ENCODE results near the gene RPS6KB2. TPM values are rescaled to one million over a fixed set of nuclear protein-coding genes. Genes with fewer than 3 reads are reported as not detected.

Gene RPS6KB2
- polyA plus RNA-seq, 1 donor (not counting 4 experiments of a cell fraction or from before 2014, with no cell fraction given), result 61.4 TPM

DNA sequence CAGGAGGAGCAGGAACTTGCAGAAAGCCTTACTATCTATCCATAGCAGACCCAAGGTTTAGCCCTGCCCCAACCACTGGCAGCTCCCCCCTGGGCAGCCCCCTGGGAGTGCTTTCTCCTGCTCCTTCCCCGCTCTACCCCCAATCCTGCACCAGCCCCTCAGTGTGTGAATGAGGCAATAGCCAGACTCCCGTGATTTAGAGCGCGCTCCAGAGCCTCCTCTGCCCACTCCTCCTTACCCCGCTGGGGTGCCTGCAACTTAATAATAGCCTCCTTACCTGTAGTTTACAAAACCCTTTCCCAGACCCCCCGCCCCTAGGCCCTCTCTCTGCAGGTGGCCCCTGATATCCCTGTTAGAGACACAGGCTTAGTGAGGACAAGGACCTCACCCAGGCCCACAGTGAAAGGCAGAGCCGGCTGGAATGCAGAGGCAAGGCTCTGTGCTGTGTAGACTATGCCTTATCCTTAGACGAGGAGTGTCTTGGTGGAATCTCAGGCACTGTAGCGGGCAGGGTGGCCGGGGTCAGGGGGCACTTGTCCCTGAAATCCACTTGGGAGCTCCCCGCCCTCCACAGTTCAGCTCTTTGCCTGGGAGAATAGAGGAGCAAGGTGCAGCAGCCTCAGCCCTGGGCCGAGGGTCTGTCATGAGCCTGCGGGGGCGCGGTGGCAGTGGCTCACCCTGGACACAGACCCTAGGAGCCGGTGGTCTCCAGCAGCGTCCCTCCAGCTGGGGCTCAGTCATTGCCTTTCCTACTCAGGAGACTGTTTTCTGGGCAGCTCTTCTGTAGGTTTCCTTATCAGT lies 17.1 kb upstream of the RPS6KB2 start:
- dilution Hi-C loops (cut with MboI; ENCODE audit: extremely low pct_ligation_motif_present, low sequenced_read_pairs), result no loop called here
- Histone ChIP-seq H3K9me3 (ENCODE audit: control insufficient read depth, low read depth, low read length) (no peaks in the 10 kb centered on the region), H3K36me3 (ENCODE audit: control insufficient read depth in 2 of 2, extremely low read depth in 1 of 2, insufficient read depth in 2 of 2, low read length in 2 of 2) (no peaks in the 10 kb centered on the region), H3K9me1 (ENCODE audit: control insufficient read depth, extremely low read depth, insufficient read depth, low read length) (no peaks in the 10 kb centered on the region), H3K27me3 (ENCODE audit: control insufficient read depth, extremely low read depth, insufficient read depth, low read length) (peaks cover 14% of the 10 kb centered on the region), H4K20me1 (ENCODE audit: control insufficient read depth, extremely low read depth, insufficient read depth, low read length) (no peaks in the 10 kb centered on the region), H3K9ac (ENCODE audit: control insufficient read depth, extremely low read depth, insufficient read depth, low read length) (no peak overlapping the region), H3K79me2 (ENCODE audit: control insufficient read depth, insufficient read depth, low read length) (no peaks in the 10 kb centered on the region), H3K4me2 (ENCODE audit: control insufficient read depth, extremely low read depth, insufficient read depth, low read depth, low read length) (no peak overlapping the region), H3K27ac (ENCODE audit: control insufficient read depth, insufficient read depth, low read length) (no peak overlapping the region), H3K4me3 (ENCODE audit: control insufficient read depth in 2 of 3, extremely low read depth in 1 of 3, insufficient read depth in 2 of 3, low read depth in 1 of 3, low read length in 3 of 3) (no peak overlapping the region), H2AFZ (ENCODE audit: control insufficient read depth, low read length) (no peak overlapping the region), H3K4me1 (ENCODE audit: control insufficient read depth, extremely low read depth, insufficient read depth, low read length) (no peaks in the 10 kb centered on the region)
- no peak for TF ChIP-seq EZH2 (IDR thresholded peaks at IDR 0.05; ENCODE audit: low read length)
- TF ChIP-seq, protein P1, sequence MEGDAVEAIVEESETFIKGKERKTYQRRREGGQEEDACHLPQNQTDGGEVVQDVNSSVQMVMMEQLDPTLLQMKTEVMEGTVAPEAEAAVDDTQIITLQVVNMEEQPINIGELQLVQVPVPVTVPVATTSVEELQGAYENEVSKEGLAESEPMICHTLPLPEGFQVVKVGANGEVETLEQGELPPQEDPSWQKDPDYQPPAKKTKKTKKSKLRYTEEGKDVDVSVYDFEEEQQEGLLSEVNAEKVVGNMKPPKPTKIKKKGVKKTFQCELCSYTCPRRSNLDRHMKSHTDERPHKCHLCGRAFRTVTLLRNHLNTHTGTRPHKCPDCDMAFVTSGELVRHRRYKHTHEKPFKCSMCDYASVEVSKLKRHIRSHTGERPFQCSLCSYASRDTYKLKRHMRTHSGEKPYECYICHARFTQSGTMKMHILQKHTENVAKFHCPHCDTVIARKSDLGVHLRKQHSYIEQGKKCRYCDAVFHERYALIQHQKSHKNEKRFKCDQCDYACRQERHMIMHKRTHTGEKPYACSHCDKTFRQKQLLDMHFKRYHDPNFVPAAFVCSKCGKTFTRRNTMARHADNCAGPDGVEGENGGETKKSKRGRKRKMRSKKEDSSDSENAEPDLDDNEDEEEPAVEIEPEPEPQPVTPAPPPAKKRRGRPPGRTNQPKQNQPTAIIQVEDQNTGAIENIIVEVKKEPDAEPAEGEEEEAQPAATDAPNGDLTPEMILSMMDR (optimal IDR thresholded peaks at IDR 0.05 in 1 of 3, IDR thresholded peaks at IDR 0.05 in 1 of 3, conservative IDR thresholded peaks at IDR 0.05 in 1 of 3; ENCODE audit: extremely low read depth in 1 of 3, insufficient read depth in 2 of 3, low read length in 3 of 3), result no peak
- FAIRE-seq, result no peak
- no peak for DNase-seq (ENCODE audit: low read depth, low spot score)

- TF ChIP-seq EZH2 (IDR thresholded peaks at IDR 0.05; ENCODE audit: low read length), result no peak
- TF ChIP-seq, protein P1 (optimal IDR thresholded peaks at IDR 0.05 in 1 of 3, IDR thresholded peaks at IDR 0.05 in 1 of 3, conservative IDR thresholded peaks at IDR 0.05 in 1 of 3; ENCODE audit: extremely low read depth in 1 of 3, insufficient read depth in 2 of 3, low read length in 3 of 3), result no peak
- H3K9me3 ChIP-seq (ENCODE audit: control insufficient read depth, low read depth, low read length), result no peaks in the 10 kb centered on the region
- H3K27me3 ChIP-seq (ENCODE audit: control insufficient read depth, extremely low read depth, insufficient read depth, low read length), result peaks cover 14% of the 10 kb centered on the region
- H3K4me3 ChIP-seq (ENCODE audit: control insufficient read depth in 2 of 3, extremely low read depth in 1 of 3, insufficient read depth in 2 of 3, low read depth in 1 of 3, low read length in 3 of 3), result no peak overlapping the region
- FAIRE-seq, result no peak
- H3K9ac ChIP-seq (ENCODE audit: control insufficient read depth, extremely low read depth, insufficient read depth, low read length), result no peak overlapping the region
- H3K27ac ChIP-seq (ENCODE audit: control insufficient read depth, insufficient read depth, low read length), result no peak overlapping the region
- no peaks in the 10 kb centered on the region for H4K20me1 ChIP-seq (ENCODE audit: control insufficient read depth, extremely low read depth, insufficient read depth, low read length)
- H3K4me1 ChIP-seq (ENCODE audit: control insufficient read depth, extremely low read depth, insufficient read depth, low read length), result no peaks in the 10 kb centered on the region
- H3K9me1 ChIP-seq (ENCODE audit: control insufficient read depth, extremely low read depth, insufficient read depth, low read length), result no peaks in the 10 kb centered on the region
- no peaks in the 10 kb centered on the region for H3K36me3 ChIP-seq (ENCODE audit: control insufficient read depth in 2 of 2, extremely low read depth in 1 of 2, insufficient read depth in 2 of 2, low read length in 2 of 2)
- DNase-seq (ENCODE audit: low read depth, low spot score), result no peak
- H2AFZ ChIP-seq (ENCODE audit: control insufficient read depth, low read length), result no peak overlapping the region
- H3K79me2 ChIP-seq (ENCODE audit: control insufficient read depth, insufficient read depth, low read length), result no peaks in the 10 kb centered on the region
- dilution Hi-C loops (cut with MboI; ENCODE audit: extremely low pct_ligation_motif_present, low sequenced_read_pairs), result no loop called here
- no peak overlapping the region for H3K4me2 ChIP-seq (ENCODE audit: control insufficient read depth, extremely low read depth, insufficient read depth, low read depth, low read length)
These were observed 16.5 kb upstream of the RPS6KB2 start for GRCh38 chr11:67411785-67412152.

All from keratinocyte (primary cell).